ENCODE data around the gene SNX2.
A peak's percentile ranks its signal among the peaks of the same experiment; 100 is the strongest.

SNX2 gene

GRCh38 chr5:122774519-122774860 lies 390 bp upstream of the SNX2 start:
- DNase-seq: no peak

GRCh38 chr5:122775550-122776542 lies 966 bp downstream of the SNX2 start:
- peak; percentile 10 to 63 for DNase-seq

GRCh38 chr5:122778157-122778556 lies 3.3 kb downstream of the SNX2 start:
- DNase-seq: no peak

GRCh38 chr5:122779451-122779850 lies 4.6 kb downstream of the SNX2 start:
- DNase-seq: no peak

- no peak for DNase-seq
Observed at GRCh38 chr5:122780296-122780695, 5.4 kb downstream of the SNX2 start.

- no peak for DNase-seq
Observed at GRCh38 chr5:122781465-122781864, 6.6 kb downstream of the SNX2 start.

- no peak for DNase-seq
Observed at GRCh38 chr5:122785294-122785693, 10.4 kb downstream of the SNX2 start.

GRCh38 chr5:122788371-122788770 lies 13.5 kb downstream of the SNX2 start:
- no peak for DNase-seq

- DNase-seq: no peak
Observed at GRCh38 chr5:122788996-122789395, 14.1 kb downstream of the SNX2 start.

- no peak for DNase-seq
Observed at GRCh38 chr5:122789461-122790171, 14.7 kb downstream of the SNX2 start.

- no peak for DNase-seq
Observed at GRCh38 chr5:122790354-122791103, 15.6 kb downstream of the SNX2 start.

GRCh38 chr5:122805481-122805880 lies 30.6 kb downstream of the SNX2 start:
- no peak for DNase-seq

- peak in 1 of 2 experiments; percentile 1 for DNase-seq
Observed at GRCh38 chr5:122810405-122810804, 35.5 kb downstream of the SNX2 start.

- no peak for DNase-seq
Observed at GRCh38 chr5:122815218-122815767, 40.4 kb downstream of the SNX2 start.

GRCh38 chr5:122816756-122817155 lies 41.9 kb downstream of the SNX2 start:
- DNase-seq: no peak

GRCh38 chr5:122831984-122832383 lies 57.1 kb downstream of the SNX2 start:
- no peak for DNase-seq

GRCh38 chr5:122835681-122836080 lies 60.8 kb downstream of the SNX2 start:
- no peak for DNase-seq

- no peak for DNase-seq
Observed at GRCh38 chr5:122836947-122837346, 62.1 kb downstream of the SNX2 start.

GRCh38 chr5:122839731-122840130 lies 64.9 kb downstream of the SNX2 start:
- no peak for DNase-seq

- no peak for DNase-seq
Observed at GRCh38 chr5:122842016-122842580, 67.2 kb downstream of the SNX2 start.

- DNase-seq: no peak
Observed at GRCh38 chr5:122844136-122844909, 69.4 kb downstream of the SNX2 start.

GRCh38 chr5:122844910-122845228 lies 70.0 kb downstream of the SNX2 start:
- DNase-seq: peak in 1 of 2 experiments; percentile 45

Data from NCI-H524 (cell line).